GM12864 (cell line): ENCODE measurements around the gene PFN1.

Source experiments
- DNase-seq: peaks from one replicate; pipeline ENCODE4 v3.0.0-alpha.2; 2011; ENCODE audit warnings: low read depth
- H3K4me3 ChIP-seq: 2 replicates; pipeline ENCODE4 v1.5.1; 2011; ENCODE audit warnings: mild to moderate bottlenecking, low read depth, low read length, control low read depth
- TF ChIP-seq, protein P1 (sequence below): IDR thresholded peaks from 2 replicates; pipeline ENCODE4 v1.5.1; 2011; ENCODE audit warnings: low read depth, mild to moderate bottlenecking, moderate library complexity, low read length, control low read depth, inconsistent platforms; ENCODE audit errors: missing control alignments

The PFN1 gene

GRCh38 chr17:4899341-4900230, 48.7 kb downstream of the PFN1 start, which contains the start of gene C17orf107:
TSS of gene C17orf107 (plus strand) at chr17:4899536. CDS start at chr17:4899763, 227 bp downstream.
- DNase-seq = peak; percentile 40
- H3K4me3 ChIP-seq = peak within 1 kb of the TSS; percentile 55
- TF ChIP-seq, protein P1, sequence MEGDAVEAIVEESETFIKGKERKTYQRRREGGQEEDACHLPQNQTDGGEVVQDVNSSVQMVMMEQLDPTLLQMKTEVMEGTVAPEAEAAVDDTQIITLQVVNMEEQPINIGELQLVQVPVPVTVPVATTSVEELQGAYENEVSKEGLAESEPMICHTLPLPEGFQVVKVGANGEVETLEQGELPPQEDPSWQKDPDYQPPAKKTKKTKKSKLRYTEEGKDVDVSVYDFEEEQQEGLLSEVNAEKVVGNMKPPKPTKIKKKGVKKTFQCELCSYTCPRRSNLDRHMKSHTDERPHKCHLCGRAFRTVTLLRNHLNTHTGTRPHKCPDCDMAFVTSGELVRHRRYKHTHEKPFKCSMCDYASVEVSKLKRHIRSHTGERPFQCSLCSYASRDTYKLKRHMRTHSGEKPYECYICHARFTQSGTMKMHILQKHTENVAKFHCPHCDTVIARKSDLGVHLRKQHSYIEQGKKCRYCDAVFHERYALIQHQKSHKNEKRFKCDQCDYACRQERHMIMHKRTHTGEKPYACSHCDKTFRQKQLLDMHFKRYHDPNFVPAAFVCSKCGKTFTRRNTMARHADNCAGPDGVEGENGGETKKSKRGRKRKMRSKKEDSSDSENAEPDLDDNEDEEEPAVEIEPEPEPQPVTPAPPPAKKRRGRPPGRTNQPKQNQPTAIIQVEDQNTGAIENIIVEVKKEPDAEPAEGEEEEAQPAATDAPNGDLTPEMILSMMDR = no peak

DNA sequence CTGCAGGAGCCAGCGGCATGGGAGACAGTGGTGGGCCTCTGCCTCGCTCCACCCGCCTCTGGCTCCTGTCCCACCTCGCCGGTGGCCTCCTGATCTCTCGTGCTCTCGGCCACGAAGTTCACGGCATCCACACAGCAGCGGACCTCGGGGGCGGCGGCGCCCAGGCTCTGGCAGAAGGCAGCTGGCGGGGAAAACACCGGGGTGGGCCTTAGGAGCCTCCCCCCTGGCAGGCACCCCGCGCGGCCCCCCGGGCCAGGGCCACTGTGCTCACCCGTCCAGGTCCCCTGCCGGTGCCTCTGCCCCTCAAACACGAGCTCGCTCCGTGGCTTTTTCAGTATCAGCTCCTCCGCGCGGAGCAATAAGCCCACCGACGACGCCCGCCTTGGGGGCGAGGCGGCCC, 49.4 kb downstream of the PFN1 start:
- peak overlapping the region; percentile 55 for H3K4me3 ChIP-seq
- TF ChIP-seq, protein P1 = no peak
- DNase-seq = no peak

DNA sequence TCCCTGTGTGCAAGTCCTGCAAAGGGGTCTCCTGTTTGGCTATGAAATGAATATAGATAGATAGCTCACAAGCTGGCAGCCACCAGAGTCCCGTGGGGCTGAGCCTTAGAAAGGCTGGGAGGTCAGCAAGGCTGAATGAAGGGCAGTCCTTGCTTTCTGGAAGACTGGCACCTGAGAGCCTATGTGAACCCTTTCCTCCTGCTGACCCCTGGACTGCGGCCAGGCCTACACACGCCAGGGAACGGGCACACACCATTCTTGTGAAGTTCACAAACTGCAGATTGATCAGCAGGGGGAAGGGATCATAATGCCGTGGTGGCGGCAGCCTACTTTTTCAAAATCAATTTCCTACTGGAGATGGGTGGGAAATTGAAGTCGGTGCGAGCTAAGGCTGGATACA, 50.0 kb downstream of the PFN1 start:
- no peak overlapping the region for H3K4me3 ChIP-seq
- TF ChIP-seq, protein P1 = no peak
- DNase-seq = no peak

GRCh38 chr17:4897785-4898184, 50.5 kb downstream of the PFN1 start:
- TF ChIP-seq, protein P1 = no peak
- H3K4me3 ChIP-seq = no peak overlapping the region

GRCh38 chr17:4897198-4897687, 51.1 kb downstream of the PFN1 start:
- TF ChIP-seq, protein P1 = no peak
- DNase-seq = no peak
- no peak overlapping the region for H3K4me3 ChIP-seq

More at GRCh38 chr17:4897785-4898184, 50.5 kb downstream of the PFN1 start:
- DNase-seq = no peak

GRCh38 chr17:4896332-4897197, 51.8 kb downstream of the PFN1 start:
- TF ChIP-seq, protein P1 = no peak
- H3K4me3 ChIP-seq = no peak overlapping the region
- DNase-seq = no peak
